ENCODE results near the gene TRIO. TPM values are rescaled to one million over a fixed set of nuclear protein-coding genes. Genes with fewer than 3 reads are reported as not detected.
A peak's percentile ranks its signal among the peaks of the same experiment; 100 is the strongest.
"Not testable (repeated sequence)": the region's sequence is repeated elsewhere in the genome, so short reads cannot be mapped to it uniquely, and the experiment has no call there.

Gene TRIO
- polyA plus RNA-seq, 1 donor from 2014 or later, result 8.5 TPM

GRCh38 chr5:14534773-14535172 is 391.6 kb downstream of the TRIO start:
- peaks cover 4% of the 10 kb centered on the region for H3K27me3 Mint-ChIP-seq
- H3K9me3 Mint-ChIP-seq, result peaks cover 0 to 4% (median 4%) of the 10 kb centered on the region in 3 donors
- H3K4me3 Mint-ChIP-seq, result peak overlapping the region in 3 of 4 donors; percentile 30 to 78 (median 73)
- peaks cover 7% of the 10 kb centered on the region for H3K36me3 Mint-ChIP-seq
- peaks cover 6 to 13% (median 8%) of the 10 kb centered on the region in 3 donors for H3K4me1 Mint-ChIP-seq
- H3K27ac Mint-ChIP-seq, result peak overlapping the region in 1 of 3 donors; percentile 73

DNA sequence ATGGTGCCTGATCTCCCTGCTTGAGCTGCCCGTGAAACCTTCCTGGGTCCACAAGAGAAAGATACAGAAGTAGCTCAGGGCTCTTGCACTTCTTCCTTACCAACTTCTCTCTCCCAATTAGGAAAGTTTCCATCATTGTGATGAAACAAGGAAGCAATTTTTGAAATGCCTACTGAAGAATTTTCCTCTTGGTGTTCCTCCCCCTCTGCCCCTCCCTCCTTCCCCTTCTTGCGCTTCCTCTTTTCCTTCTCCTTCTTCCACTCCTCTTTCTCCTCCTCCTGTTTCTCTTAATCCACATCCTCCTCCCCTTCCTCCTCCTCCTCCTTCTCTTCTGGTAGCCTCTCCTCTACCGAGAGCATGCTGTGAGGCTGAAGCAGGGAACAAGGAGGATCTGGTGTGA is 402.2 kb downstream of the TRIO start:
- Mint-ChIP-seq H3K9me3 (peaks cover 0 to 9% (median 8%) of the 10 kb centered on the region in 3 donors), H3K4me1 (peaks cover 0 to 4% (median 0%) of the 10 kb centered on the region in 3 donors), H3K27ac (no peak overlapping the region), H3K27me3 (peaks cover 12% of the 10 kb centered on the region), H3K4me3 (no peak overlapping the region), H3K36me3 (no peaks in the 10 kb centered on the region)

DNA sequence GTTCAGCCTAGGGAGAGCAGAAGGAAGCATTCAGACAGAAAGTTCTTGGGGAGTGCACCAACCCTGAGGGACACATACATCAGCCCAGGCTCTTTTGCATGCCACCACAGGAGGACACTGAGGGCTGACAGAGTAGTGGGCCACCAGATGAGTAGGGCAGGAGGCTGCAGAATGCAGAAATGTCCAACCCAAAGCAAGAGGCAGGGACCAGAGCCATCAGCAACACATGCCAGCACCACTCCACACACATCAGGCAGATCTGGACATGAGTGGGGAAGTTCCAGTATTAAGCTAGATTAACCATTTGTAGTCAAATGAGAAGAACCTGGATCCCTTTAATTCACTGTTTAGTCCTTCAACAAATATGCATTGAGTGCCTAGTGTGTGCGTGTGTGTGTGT is 402.7 kb downstream of the TRIO start:
- H3K27ac Mint-ChIP-seq, result no peak overlapping the region
- peaks cover 10% of the 10 kb centered on the region for H3K27me3 Mint-ChIP-seq
- peaks cover 0 to 9% (median 8%) of the 10 kb centered on the region in 3 donors for H3K9me3 Mint-ChIP-seq

GRCh38 chr5:14547666-14548065 is 404.5 kb downstream of the TRIO start:
- Mint-ChIP-seq H3K27ac (peak overlapping the region in 1 of 3 donors; percentile 7), H3K36me3 (no peaks in the 10 kb centered on the region), H3K27me3 (peaks cover 12% of the 10 kb centered on the region), H3K4me3 (no peak overlapping the region), H3K4me1 (peaks cover 0 to 4% (median 0%) of the 10 kb centered on the region in 3 donors), H3K9me3 (peaks cover 0 to 3% (median 2%) of the 10 kb centered on the region in 3 donors)

More for the DNA sequence above, 402.7 kb downstream of the TRIO start:
- Mint-ChIP-seq H3K36me3 (no peaks in the 10 kb centered on the region), H3K4me1 (peaks cover 0 to 4% (median 0%) of the 10 kb centered on the region in 3 donors), H3K4me3 (no peak overlapping the region)

- Mint-ChIP-seq H3K27me3 (peaks cover 20% of the 10 kb centered on the region), H3K9me3 (peaks cover 7 to 12% (median 9%) of the 10 kb centered on the region in 3 donors), H3K27ac (no peak overlapping the region), H3K36me3 (no peaks in the 10 kb centered on the region), H3K4me1 (peaks cover 0 to 4% (median 0%) of the 10 kb centered on the region in 3 donors), H3K4me3 (no peak overlapping the region)
These were observed 408.1 kb downstream of the TRIO start for GRCh38 chr5:14551211-14551610.

GRCh38 chr5:14552017-14552416 is 408.9 kb downstream of the TRIO start:
- peaks cover 17% of the 10 kb centered on the region for H3K27me3 Mint-ChIP-seq
- no peak overlapping the region for H3K27ac Mint-ChIP-seq
- peaks cover 0 to 4% (median 0%) of the 10 kb centered on the region in 3 donors for H3K4me1 Mint-ChIP-seq
- H3K9me3 Mint-ChIP-seq, result peaks cover 7 to 12% (median 9%) of the 10 kb centered on the region in 3 donors
- no peaks in the 10 kb centered on the region for H3K36me3 Mint-ChIP-seq
- H3K4me3 Mint-ChIP-seq, result no peak overlapping the region

DNA sequence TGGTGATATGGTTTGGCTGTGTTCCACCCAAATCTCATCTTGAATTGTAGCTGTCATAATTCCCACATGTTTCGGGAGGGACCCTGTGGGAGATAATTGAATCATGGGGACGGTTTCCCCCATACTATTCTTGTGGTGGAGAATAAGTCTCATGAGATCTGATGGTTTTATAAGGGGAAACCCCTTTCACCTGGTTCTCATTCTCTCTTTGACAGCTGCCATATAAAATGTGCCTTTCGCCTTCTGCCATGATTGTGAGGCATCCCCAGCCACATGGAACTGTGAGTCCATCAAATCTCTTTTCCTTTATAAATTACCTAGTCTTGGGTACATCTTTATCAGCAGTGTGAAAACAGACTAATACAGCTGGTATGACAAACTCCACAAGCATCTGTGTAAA is 411.1 kb downstream of the TRIO start:
- H3K4me1 Mint-ChIP-seq, H3K4me3 Mint-ChIP-seq, H3K27ac Mint-ChIP-seq, H3K36me3 Mint-ChIP-seq: not testable (repeated sequence)
- H3K27me3 Mint-ChIP-seq, result peaks cover 17% of the 10 kb centered on the region
- peaks cover 7 to 12% (median 9%) of the 10 kb centered on the region in 3 donors for H3K9me3 Mint-ChIP-seq

DNA sequence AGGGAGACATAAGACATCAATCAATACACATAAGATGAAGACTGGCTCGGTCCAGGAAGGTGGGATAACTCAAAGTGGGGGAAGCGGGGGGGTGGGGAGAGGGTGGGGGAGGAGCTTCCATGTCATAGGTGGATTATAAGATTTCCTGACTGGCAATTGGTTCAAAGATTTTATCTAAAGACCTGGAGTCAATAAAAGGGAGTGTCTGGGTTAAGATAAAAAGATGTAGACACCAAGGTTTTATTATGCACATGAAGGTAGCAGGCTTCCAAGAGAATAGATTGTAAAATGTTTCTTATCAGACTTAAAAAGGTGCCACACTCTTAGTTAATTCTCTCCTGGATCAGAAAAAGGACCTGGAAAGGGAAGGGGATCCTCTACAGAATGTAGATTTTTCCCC is 412.9 kb downstream of the TRIO start:
- peaks cover 10 to 13% (median 13%) of the 10 kb centered on the region in 3 donors for H3K4me1 Mint-ChIP-seq

DNA sequence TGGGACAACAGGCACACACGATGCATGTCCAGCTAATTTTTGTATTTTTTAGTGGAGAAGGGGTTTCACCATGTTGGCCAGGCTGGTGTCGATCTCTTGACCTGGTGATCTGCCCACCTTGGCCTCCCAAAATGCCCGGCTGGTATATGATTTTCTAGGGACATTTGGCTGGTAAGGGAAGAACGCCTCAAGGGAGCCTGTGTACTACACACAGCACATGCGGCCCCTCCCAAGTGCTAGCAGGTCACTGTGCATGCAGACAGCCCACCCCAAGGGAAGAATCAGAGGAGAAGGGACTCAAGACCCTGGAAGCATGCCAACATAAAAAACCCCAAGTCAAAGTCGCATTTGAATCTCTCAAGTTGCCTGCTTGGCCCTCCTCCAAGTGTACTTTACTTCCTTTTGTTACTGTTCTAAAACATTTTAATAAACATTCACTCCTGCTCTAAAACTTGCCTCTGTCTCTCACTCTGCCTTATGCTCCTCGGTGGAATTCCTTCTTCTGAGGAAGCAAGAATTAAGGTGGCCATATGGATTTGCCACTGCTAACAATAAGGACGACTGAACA is 414.1 kb downstream of the TRIO start:
- H3K4me1 Mint-ChIP-seq, result peaks cover 10 to 15% (median 13%) of the 10 kb centered on the region in 3 donors
- no peak overlapping the region for H3K27ac Mint-ChIP-seq
- peaks cover 5 to 12% (median 6%) of the 10 kb centered on the region in 3 donors for H3K9me3 Mint-ChIP-seq
- H3K4me3 Mint-ChIP-seq, result no peak overlapping the region
- no peaks in the 10 kb centered on the region for H3K36me3 Mint-ChIP-seq
- H3K27me3 Mint-ChIP-seq, result peaks cover 14% of the 10 kb centered on the region

More for the DNA sequence above, 412.9 kb downstream of the TRIO start:
- Mint-ChIP-seq H3K9me3 (peaks cover 7 to 12% (median 9%) of the 10 kb centered on the region in 3 donors), H3K36me3 (no peaks in the 10 kb centered on the region), H3K27ac (no peak overlapping the region), H3K4me3 (no peak overlapping the region), H3K27me3 (peaks cover 17% of the 10 kb centered on the region)

GRCh38 chr5:14557791-14558415 is 414.8 kb downstream of the TRIO start:
- Mint-ChIP-seq H3K4me3 (no peak overlapping the region), H3K27me3 (peaks cover 14% of the 10 kb centered on the region), H3K9me3 (peaks cover 5 to 12% (median 5%) of the 10 kb centered on the region in 3 donors), H3K27ac (no peak overlapping the region), H3K4me1 (peaks cover 10 to 15% (median 13%) of the 10 kb centered on the region in 3 donors), H3K36me3 (no peaks in the 10 kb centered on the region)

Other genes with a start within 250 kb of the TRIO start
- gene DNAH5, start 198.7 kb upstream of the TRIO start, polyA plus RNA-seq, result not detected

Data from IgD-negative memory B cell (primary cell).